Adipocyte (in vitro differentiated cells): ENCODE results near the gene ZMYND10.
"Not testable (repeated sequence)": the region's sequence is repeated elsewhere in the genome, so short reads cannot be mapped to it uniquely, and the experiment has no call there.

Source experiments
- DNase-seq: peaks from one replicate; pipeline ENCODE4 v3.0.0-alpha.2; 2015; ENCODE audit warnings: low read depth
- H3K27me3 ChIP-seq: replicated peaks from 2 replicates; pipeline ENCODE4 v1.7.0; 2013; ENCODE audit warnings: mild to moderate bottlenecking, low read length, moderate library complexity; ENCODE audit not compliant: control insufficient read depth, insufficient read depth
- H3K36me3 ChIP-seq: 2 replicates; pipeline ENCODE4 v1.7.0; 2013; ENCODE audit warnings: low read length, mild to moderate bottlenecking, moderate library complexity; ENCODE audit not compliant: control insufficient read depth, insufficient read depth, severe bottlenecking
- H3K4me1 ChIP-seq: 2 replicates; pipeline ENCODE4 v1.7.0; 2013; ENCODE audit warnings: mild to moderate bottlenecking, low read length, moderate library complexity; ENCODE audit not compliant: control insufficient read depth, insufficient read depth
- H3K4me3 ChIP-seq: 2 replicates; pipeline ENCODE4 v1.7.0; 2013; ENCODE audit warnings: mild to moderate bottlenecking, low read length, moderate library complexity
- H3K9ac ChIP-seq: 2 replicates; pipeline ENCODE4 v1.7.0; 2013; ENCODE audit warnings: mild to moderate bottlenecking, low read length, moderate library complexity
- H3K9me3 ChIP-seq: 2 replicates; pipeline ENCODE4 v1.7.0; 2013; ENCODE audit warnings: mild to moderate bottlenecking, low read length, moderate library complexity; ENCODE audit not compliant: control insufficient read depth

Gene ZMYND10

DNA sequence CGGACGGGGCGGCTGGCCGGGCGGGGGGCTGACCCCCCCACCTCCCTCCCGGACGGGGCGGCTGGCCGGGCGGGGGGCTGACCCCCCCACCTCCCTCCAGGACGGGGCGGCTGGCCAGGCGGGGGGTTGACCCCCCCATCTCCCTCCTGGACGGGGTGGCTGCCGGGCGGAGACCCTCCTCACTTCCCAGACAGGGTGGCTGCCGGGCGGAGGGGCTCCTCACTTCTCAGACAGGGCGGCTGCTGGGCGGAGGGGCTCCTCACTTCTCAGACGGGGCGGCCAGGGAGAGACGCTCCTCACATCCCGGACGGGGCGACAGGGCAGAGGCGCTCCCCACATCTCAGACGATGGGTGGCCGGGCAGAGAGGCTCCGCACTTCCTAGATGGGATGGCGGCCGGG is 33.5 kb downstream of the ZMYND10 start:
- not testable (repeated sequence) for H3K9me3 ChIP-seq, H3K4me3 ChIP-seq, H3K27me3 ChIP-seq, DNase-seq, H3K9ac ChIP-seq, H3K36me3 ChIP-seq
- H3K4me1 ChIP-seq: peaks cover 15% of the 10 kb centered on the region

DNA sequence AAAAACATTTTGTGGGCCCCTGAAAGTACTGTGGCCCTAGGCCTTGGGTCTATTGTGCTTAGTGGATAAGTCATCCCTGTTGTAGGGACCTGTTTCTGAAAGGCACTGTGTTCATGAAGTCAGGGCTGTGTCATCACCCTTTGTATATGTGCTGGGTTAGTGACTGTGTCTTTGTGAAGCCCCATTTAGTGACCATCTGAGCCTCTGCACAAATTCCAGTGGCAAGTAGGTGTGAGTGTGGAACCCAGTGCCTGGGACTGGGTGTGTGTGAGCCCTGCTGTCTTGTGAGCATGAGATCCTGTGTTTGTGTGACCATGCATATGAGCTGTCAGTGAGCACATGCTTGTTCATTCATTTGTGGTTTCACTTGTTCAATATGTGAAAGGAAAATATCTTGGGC is 40.9 kb downstream of the ZMYND10 start:
- H3K27me3 ChIP-seq: no peaks in the 10 kb centered on the region
- DNase-seq: no peak
- H3K9me3 ChIP-seq: no peaks in the 10 kb centered on the region
- no peaks in the 10 kb centered on the region for H3K36me3 ChIP-seq
- H3K4me3 ChIP-seq: no peak overlapping the region
- H3K9ac ChIP-seq: no peak overlapping the region
- peaks cover 10% of the 10 kb centered on the region for H3K4me1 ChIP-seq

DNA sequence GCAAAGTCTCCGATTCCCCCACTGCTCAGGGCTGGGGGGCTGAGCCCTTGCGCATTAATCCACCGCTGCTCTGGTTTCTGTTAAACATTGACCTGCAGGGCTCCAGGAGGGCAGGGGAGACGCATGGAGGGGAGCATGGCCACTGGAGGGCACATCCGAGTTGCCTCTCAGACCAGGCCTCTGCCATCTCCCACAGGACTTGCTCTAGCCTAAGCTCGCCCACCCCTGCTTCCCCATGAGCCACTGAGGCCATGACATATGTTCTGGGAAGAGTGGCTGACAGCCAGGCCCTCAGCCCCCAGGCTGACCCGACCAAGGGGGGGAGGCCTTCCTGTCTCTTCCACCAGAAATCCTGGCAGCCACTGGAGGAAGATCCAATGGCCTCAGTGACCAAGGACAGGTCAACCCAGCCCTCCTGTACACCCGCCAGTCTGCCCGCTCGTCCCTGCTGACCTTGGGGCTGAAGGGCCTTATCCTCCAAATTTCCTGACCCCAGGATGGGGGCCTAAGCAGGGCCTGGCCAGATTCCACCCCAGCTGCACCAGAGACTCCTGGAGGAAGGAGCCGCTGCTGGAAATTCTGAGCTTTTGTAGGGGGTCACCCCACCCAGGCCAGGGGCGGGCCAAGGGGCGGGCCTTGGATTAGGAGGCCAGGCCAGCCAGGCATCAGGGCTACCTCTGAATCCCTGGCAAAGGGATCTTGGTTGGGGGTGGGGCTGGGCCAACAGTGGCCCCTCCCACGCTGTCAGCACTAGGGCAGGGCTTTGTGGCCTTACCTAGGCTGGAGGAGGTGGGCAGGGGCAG is 42.3 kb downstream of the ZMYND10 start, which contains the start of gene HYAL1:
TSS of gene HYAL1 (minus strand) at position 562 of the 803 bp plus-strand sequence. CDS start 618 bp downstream, outside the sequence.
- H3K9me3 ChIP-seq: no peaks in the 10 kb centered on the region
- peaks cover 18% of the 10 kb centered on the region for H3K4me1 ChIP-seq
- H3K36me3 ChIP-seq: no peaks in the 10 kb centered on the region
- H3K27me3 ChIP-seq: no peaks in the 10 kb centered on the region
- H3K4me3 ChIP-seq: no peak within 1 kb of the TSS
- H3K9ac ChIP-seq: peak within 1 kb of the TSS; percentile 25
- DNase-seq: no peak

DNA sequence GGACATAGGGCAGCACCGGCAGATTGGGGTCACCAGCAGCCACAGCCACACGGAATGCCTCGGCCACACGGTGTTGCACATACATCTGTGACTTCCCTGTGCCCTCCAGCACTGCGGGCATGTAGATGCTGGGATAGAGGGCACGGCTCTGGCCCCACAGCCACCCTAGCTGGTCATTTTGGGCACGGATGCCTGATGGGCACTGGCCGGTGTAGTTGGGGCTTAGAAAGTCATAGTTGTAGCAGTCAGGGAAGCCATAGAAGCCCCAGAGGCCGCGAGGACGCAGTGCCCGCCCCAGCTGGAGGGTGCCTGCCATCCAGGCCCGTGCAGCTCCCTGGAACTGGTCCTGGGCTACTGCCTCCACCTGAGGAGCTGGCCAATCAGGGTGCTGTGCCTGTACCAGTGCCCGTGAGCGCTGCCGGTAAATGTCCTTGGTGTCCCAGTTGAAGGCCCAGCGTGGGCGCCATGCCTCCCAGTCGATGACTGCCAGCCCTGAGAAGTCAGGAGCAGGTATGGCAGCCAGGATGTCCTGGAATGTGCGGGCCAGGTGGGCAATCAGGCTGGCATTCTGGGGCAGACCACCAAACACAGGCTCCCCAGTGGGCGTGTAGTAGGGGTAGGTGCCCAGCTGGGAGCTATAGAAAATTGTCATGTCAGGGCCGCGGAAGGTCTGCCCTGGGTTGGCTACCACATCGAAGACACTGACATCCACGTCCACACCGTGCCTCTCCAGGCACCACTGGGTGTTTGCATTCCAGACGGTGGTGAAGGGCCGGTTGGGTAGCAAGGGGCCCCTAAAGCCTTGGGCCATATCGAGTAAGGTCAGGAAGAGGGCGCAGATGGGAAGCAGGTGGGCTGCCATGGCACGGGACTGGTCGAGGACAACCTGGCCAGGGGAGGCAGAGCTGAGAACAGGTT is 43.2 kb downstream of the ZMYND10 start:
- H3K36me3 ChIP-seq: no peaks in the 10 kb centered on the region
- H3K27me3 ChIP-seq: no peaks in the 10 kb centered on the region
- no peak overlapping the region for H3K4me3 ChIP-seq
- no peak overlapping the region for H3K9ac ChIP-seq
- no peak for DNase-seq
- H3K9me3 ChIP-seq: no peaks in the 10 kb centered on the region
- H3K4me1 ChIP-seq: peaks cover 22% of the 10 kb centered on the region

DNA sequence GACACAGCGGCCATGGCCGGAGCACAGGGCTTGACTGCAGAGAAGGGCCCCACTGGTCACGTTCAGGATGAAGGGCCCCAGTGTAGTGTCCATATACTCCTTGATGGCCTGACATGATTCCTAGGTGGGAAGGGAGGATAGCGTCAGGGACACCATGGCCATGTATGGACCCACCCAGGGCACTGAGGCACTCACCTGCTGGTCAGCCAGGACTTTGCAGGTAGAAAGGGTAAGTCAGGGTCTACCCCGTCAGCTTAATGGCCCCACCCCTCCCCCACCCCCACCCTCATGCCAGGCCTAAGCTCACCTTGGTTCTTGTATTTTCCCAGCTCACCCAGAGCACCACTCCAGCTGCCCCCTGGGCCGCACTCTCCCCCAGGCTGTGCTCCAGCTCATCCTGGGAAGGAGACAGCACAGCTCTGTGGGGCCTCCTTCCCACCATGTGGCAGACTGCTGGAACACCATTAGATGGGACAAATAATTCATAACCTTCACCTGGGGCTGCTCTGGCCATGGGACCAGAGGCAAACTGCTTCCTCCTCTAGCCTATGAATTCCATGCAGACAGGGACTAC is 44.8 kb downstream of the ZMYND10 start:
- DNase-seq: no peak

DNA sequence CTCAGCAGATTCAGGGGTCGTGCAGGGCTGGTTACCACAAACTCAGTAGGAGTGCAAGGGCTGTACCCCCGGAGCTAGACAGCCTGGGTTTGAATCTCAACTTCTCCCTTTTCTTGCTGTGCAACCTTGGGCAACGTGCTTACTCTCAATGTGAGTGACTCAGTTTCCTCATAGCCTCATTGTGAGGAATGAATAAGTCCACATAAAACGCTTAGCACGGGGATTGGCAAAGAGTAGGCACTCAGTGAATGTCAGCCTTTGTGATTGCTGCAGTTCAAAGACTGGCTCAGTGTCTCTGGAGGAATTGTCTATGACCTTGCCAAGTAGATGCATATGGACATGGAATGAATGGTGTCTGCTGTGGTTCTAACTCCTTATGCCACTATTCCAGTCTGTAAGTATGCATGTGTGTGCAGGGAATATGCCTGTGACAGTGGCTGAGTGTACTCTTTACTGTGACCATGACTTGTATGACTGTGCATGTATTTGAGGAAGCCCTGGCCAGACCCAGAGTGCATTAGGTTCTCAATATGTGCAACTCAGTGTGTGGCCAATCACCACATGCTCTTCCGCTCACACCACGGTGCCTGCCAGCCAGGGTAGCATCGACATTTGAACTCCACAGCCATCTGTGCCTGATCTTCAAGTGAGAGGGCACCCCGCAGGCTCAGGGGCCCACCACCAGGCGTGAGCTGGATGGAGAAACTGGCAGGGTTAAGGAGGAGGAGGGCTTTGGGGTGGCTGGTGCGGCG is 45.4 kb downstream of the ZMYND10 start:
- H3K4me1 ChIP-seq: peaks cover 22% of the 10 kb centered on the region
- no peaks in the 10 kb centered on the region for H3K9me3 ChIP-seq
- DNase-seq: peak; percentile 61
- H3K36me3 ChIP-seq: no peaks in the 10 kb centered on the region
- H3K9ac ChIP-seq: peak overlapping the region; percentile 91
- peak overlapping the region; percentile 80 for H3K4me3 ChIP-seq
- H3K27me3 ChIP-seq: no peaks in the 10 kb centered on the region

More for the DNA sequence above, 44.8 kb downstream of the ZMYND10 start:
- Histone ChIP-seq H3K9ac (no peak overlapping the region), H3K36me3 (no peaks in the 10 kb centered on the region), H3K4me3 (peak overlapping the region; percentile 80), H3K4me1 (peaks cover 22% of the 10 kb centered on the region), H3K27me3 (no peaks in the 10 kb centered on the region), H3K9me3 (no peaks in the 10 kb centered on the region)

DNA sequence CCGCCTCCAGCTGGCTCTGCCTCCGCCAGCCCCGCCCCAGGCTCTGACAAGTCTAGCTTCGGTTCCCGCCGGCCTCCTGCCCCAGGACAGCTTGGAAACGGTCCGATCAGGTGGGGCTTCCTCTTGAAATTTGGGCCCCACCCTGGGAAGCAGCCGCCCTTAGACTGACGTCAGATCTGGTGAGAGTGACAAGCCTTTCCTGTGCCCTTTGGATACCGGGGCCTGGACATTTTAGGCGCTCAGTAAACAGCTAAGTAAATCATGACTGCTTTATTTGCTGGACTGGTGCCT is 45.9 kb downstream of the ZMYND10 start:
- no peaks in the 10 kb centered on the region for H3K27me3 ChIP-seq
- H3K9ac ChIP-seq: peak overlapping the region; percentile 91
- DNase-seq: no peak
- peaks cover 22% of the 10 kb centered on the region for H3K4me1 ChIP-seq
- no peaks in the 10 kb centered on the region for H3K9me3 ChIP-seq
- H3K36me3 ChIP-seq: no peaks in the 10 kb centered on the region
- peak overlapping the region; percentile 80 for H3K4me3 ChIP-seq

DNA sequence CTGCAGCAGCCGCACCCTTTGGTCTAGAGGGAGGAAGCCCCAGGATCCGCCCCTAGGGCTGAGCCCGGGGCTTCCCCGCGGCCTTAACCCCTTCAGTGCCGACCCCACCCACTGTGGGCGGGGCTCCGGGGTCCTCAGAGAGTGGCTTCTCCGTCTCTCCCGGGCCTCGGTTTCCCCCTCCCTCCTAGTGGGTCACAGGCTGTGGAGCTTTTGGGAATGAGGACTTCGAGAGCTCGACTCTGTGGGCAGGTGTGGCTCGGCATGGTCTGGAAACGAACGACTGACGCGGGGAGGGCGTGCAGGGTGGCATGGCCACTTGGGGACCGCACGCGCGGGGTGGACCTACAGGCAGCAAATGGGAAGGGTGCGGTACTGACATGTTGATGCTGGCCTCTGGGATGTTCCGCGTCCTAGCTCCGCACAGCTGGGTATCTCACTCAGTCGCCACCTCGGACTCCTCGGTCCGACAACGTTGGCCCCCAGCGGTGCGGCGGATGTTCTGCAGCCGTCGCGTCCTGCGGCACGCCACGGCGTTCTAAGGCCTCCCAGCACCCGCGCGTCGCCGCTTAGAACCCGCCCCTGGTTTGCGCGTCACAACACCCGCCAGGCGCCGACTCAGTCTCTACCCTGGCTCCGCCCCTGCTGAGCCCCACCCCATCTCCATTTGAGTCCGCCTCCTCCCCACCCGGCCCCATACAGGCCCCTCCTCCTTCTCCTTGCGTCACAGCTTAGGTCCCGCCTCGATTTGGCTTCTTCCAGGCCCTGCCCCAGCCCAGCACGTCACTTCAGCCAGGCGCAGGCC is 46.5 kb downstream of the ZMYND10 start, which contains the start of the genes HYAL3 and NAA80:
TSS of gene HYAL3 (minus strand) at position 570 of the 802 bp plus-strand sequence. CDS start 3,803 bp downstream, outside the sequence.
TSS of gene NAA80 (minus strand) at position 570 of the 802 bp plus-strand sequence. CDS start 1,942 bp downstream, outside the sequence.
- Histone ChIP-seq H3K27me3 (no peaks in the 10 kb centered on the region), H3K4me3 (peak within 1 kb of the TSS; percentile 87)
- DNase-seq: peak; percentile 100

DNA sequence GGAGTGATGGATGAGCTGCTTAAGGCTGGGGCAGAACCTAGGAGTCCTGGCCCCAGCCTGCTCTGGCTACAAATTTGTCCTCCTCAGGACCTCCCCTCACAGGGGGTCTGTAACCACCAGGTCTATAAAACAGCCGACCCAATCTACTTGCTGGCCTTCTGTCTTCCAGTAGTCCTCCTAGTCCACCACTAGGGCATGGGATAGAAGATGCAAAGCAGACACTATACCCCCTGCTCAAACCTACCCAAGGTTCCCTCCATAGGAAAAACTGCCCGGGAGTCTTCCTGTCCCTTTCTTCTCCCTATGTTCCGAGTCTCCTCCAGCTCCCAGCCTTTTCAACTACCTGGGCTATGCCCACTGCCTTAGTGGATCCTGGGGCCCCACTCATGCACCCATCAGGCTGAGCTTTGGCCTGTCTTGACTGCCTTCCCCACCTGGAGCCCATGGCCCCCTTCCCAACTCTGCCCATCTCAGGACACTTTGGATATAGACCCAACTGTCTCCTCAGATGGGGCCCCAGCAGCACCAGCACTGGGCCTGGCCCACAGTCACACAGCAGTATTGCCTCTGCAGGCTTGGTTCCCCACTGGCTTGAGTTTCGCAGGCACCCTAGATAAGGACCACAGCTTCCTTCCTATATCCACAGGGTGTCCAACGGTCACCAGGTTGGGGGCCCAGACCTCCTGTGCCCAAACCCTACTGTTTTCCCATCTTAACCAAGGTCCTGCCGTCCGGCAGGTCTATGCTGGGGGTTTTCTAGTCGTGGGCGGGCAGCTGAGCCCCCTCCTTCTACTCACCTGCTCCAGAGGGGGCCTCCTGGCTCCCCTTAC is 47.4 kb downstream of the ZMYND10 start:
- Histone ChIP-seq H3K4me1 (peaks cover 27% of the 10 kb centered on the region), H3K9me3 (no peaks in the 10 kb centered on the region), H3K27me3 (no peaks in the 10 kb centered on the region), H3K4me3 (peak overlapping the region; percentile 87), H3K9ac (peak overlapping the region; percentile 95), H3K36me3 (no peaks in the 10 kb centered on the region)
- peak; percentile 20 for DNase-seq

More for the DNA sequence above, 46.5 kb downstream of the ZMYND10 start, which contains the start of the genes HYAL3 and NAA80:
- H3K9me3 ChIP-seq: no peaks in the 10 kb centered on the region
- H3K9ac ChIP-seq: peak within 1 kb of the TSS; percentile 95
- no peaks in the 10 kb centered on the region for H3K36me3 ChIP-seq
- H3K4me1 ChIP-seq: peaks cover 22% of the 10 kb centered on the region
